ENCODE results near the gene LRP1B. TPM values are rescaled to one million over a fixed set of nuclear protein-coding genes. Genes with fewer than 3 reads are reported as not detected.
"Not testable (repeated sequence)": the region's sequence is repeated elsewhere in the genome, so short reads cannot be mapped to it uniquely, and the experiment has no call there.

Gene LRP1B
- total RNA-seq, 1 donor from 2014 or later: 8.8 TPM

- Histone ChIP-seq H3K4me3 (no peak overlapping the region), H3K27ac (no peak overlapping the region), H3K4me1 (no peaks in the 10 kb centered on the region), H3K9me3 (no peaks in the 10 kb centered on the region), H3K36me3 (no peaks in the 10 kb centered on the region), H3K27me3 (no peaks in the 10 kb centered on the region)
- no peak for DNase-seq (ENCODE audit: extremely low spot score in 2 of 2)
- intact Hi-C loops (cut with DNase I): no loop called here
- TF ChIP-seq, protein P1, sequence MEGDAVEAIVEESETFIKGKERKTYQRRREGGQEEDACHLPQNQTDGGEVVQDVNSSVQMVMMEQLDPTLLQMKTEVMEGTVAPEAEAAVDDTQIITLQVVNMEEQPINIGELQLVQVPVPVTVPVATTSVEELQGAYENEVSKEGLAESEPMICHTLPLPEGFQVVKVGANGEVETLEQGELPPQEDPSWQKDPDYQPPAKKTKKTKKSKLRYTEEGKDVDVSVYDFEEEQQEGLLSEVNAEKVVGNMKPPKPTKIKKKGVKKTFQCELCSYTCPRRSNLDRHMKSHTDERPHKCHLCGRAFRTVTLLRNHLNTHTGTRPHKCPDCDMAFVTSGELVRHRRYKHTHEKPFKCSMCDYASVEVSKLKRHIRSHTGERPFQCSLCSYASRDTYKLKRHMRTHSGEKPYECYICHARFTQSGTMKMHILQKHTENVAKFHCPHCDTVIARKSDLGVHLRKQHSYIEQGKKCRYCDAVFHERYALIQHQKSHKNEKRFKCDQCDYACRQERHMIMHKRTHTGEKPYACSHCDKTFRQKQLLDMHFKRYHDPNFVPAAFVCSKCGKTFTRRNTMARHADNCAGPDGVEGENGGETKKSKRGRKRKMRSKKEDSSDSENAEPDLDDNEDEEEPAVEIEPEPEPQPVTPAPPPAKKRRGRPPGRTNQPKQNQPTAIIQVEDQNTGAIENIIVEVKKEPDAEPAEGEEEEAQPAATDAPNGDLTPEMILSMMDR (IDR thresholded peaks at IDR 0.05): no peak
- TF ChIP-seq POLR2AphosphoS5 (IDR thresholded peaks at IDR 0.05; ENCODE audit: insufficient read depth in 1 of 2, low read depth in 1 of 2): no peak
- TF ChIP-seq POLR2A (IDR thresholded peaks at IDR 0.05): no peak
These were observed 1835.0 kb downstream of the LRP1B start for GRCh38 chr2:140295767-140296166.

DNA sequence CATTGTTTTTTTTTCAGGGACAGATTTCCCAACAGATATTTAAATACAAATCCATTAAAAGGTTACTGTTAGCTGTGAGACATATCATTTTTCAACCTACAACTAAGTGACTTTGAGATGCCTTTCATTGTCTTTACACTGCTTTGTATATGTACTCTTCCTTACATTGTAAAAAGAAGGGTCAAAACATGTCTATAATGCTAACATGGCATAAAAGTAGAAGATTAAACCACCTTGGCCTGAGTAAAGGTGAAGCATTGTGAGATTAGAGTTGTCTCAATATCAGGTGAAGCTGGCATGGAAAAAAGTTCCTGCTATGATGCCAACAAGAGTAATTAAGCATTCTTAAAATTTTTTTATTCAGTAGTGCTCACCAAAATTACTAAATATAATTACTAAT lies 1842.1 kb downstream of the LRP1B start:
- intact Hi-C loops (cut with DNase I): no loop called here
- Histone ChIP-seq H3K9me3 (no peaks in the 10 kb centered on the region), H3K4me3 (no peak overlapping the region), H3K4me1 (no peaks in the 10 kb centered on the region), H3K27me3 (no peaks in the 10 kb centered on the region), H3K36me3 (no peaks in the 10 kb centered on the region), H3K27ac (no peak overlapping the region)
- TF ChIP-seq POLR2AphosphoS5 (IDR thresholded peaks at IDR 0.05; ENCODE audit: insufficient read depth in 1 of 2, low read depth in 1 of 2): no peak
- TF ChIP-seq POLR2A (IDR thresholded peaks at IDR 0.05): no peak
- TF ChIP-seq, protein P1 (IDR thresholded peaks at IDR 0.05): no peak
- no peak for DNase-seq (ENCODE audit: extremely low spot score in 2 of 2)

DNA sequence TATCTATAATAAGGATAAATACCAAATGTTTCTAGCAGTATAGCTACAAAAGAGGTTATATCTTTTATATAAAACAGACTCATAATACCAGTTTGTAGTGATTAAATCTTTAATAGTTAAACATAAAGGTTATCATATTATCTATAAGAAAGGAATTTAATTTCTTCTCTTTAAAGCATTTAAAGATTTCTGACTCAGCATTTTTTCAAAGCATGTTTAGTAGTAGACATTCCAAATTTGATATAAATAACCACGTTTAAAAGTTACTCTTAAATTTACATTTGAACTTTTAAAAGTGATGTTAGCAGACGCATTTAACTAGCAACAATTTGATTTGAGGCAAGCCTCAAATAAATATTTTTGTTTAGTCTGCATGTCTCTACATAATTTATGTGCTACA lies 1842.6 kb downstream of the LRP1B start:
- H3K27ac ChIP-seq: no peak overlapping the region
- intact Hi-C loops (cut with DNase I): no loop called here
- no peak for TF ChIP-seq POLR2AphosphoS5 (IDR thresholded peaks at IDR 0.05; ENCODE audit: insufficient read depth in 1 of 2, low read depth in 1 of 2)
- TF ChIP-seq, protein P1 (IDR thresholded peaks at IDR 0.05): no peak
- no peak for TF ChIP-seq POLR2A (IDR thresholded peaks at IDR 0.05)

GRCh38 chr2:140286377-140286776 lies 1844.4 kb downstream of the LRP1B start:
- Histone ChIP-seq H3K36me3 (no peaks in the 10 kb centered on the region), H3K4me3 (no peak overlapping the region), H3K4me1 (no peaks in the 10 kb centered on the region), H3K27ac (no peak overlapping the region), H3K27me3 (no peaks in the 10 kb centered on the region), H3K9me3 (no peaks in the 10 kb centered on the region)
- DNase-seq (ENCODE audit: extremely low spot score in 2 of 2): no peak
- intact Hi-C loops (cut with DNase I): no loop called here
- no peak for TF ChIP-seq POLR2AphosphoS5 (IDR thresholded peaks at IDR 0.05; ENCODE audit: insufficient read depth in 1 of 2, low read depth in 1 of 2)
- TF ChIP-seq, protein P1 (IDR thresholded peaks at IDR 0.05): no peak
- TF ChIP-seq POLR2A (IDR thresholded peaks at IDR 0.05): no peak

More for the DNA sequence above, 1842.6 kb downstream of the LRP1B start:
- no peaks in the 10 kb centered on the region for H3K27me3 ChIP-seq
- no peaks in the 10 kb centered on the region for H3K4me1 ChIP-seq
- H3K9me3 ChIP-seq: no peaks in the 10 kb centered on the region
- no peaks in the 10 kb centered on the region for H3K36me3 ChIP-seq
- no peak overlapping the region for H3K4me3 ChIP-seq
- no peak for DNase-seq (ENCODE audit: extremely low spot score in 2 of 2)

DNA sequence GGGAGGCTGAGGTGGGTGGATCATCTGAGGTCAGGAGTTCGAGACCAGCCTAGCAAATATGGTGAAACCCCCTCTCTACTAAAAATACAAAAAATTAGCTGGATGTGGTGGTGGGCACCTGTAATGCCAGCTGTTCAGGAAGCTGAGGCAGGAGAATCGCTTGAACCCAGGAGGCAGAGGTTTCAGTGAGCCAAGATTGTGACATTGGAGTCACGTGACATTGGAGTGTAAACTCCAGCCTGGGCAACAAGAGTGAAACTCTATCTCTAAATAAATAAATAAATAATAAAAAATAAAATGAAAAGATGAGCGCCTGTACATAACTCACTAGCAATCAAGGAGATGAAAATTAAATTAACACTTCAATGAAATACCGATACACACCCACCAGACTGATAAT lies 1853.5 kb downstream of the LRP1B start:
- H3K4me3 ChIP-seq; H3K36me3 ChIP-seq; DNase-seq (ENCODE audit: extremely low spot score in 2 of 2); H3K27me3 ChIP-seq; H3K9me3 ChIP-seq; H3K4me1 ChIP-seq; H3K27ac ChIP-seq; intact Hi-C loops (cut with DNase I): not testable (repeated sequence)

GRCh38 chr2:140276661-140277060 lies 1854.2 kb downstream of the LRP1B start:
- DNase-seq (ENCODE audit: extremely low spot score in 2 of 2): no peak
- no peaks in the 10 kb centered on the region for H3K27me3 ChIP-seq
- intact Hi-C loops (cut with DNase I): no loop called here
- no peak for TF ChIP-seq POLR2AphosphoS5 (IDR thresholded peaks at IDR 0.05; ENCODE audit: insufficient read depth in 1 of 2, low read depth in 1 of 2)
- TF ChIP-seq POLR2A (IDR thresholded peaks at IDR 0.05): no peak
- TF ChIP-seq, protein P1 (IDR thresholded peaks at IDR 0.05): no peak
- no peak overlapping the region for H3K4me3 ChIP-seq
- no peak overlapping the region for H3K27ac ChIP-seq
- H3K4me1 ChIP-seq: no peaks in the 10 kb centered on the region
- H3K9me3 ChIP-seq: no peaks in the 10 kb centered on the region
- H3K36me3 ChIP-seq: no peaks in the 10 kb centered on the region

All from vagina (tissue), 2 donors.